Posterior cingulate gyrus (tissue), 11 donors: ENCODE data around the gene MRAS.
"Not testable (repeated sequence)": the region's sequence is repeated elsewhere in the genome, so short reads cannot be mapped to it uniquely, and the experiment has no call there.

Source experiments
- DNase-seq, 10 donors: peaks; one replicate each; pipeline versions ENCODE4 v3.0.0 to v3.0.0-alpha.2; 2020 to 2021; ENCODE audit warnings: mixed read lengths in 3 of 10
- intact Hi-C: fragments of 100-400 bp; cut with DNase I; formaldehyde crosslinking; loops from one replicate; pipeline ENCODE4 v1.15.1; 2023

The MRAS gene

GRCh38 chr3:138405486-138405885 is 57.1 kb downstream of the MRAS start:
- no peak for DNase-seq
- intact Hi-C loops = no loop called here

DNA sequence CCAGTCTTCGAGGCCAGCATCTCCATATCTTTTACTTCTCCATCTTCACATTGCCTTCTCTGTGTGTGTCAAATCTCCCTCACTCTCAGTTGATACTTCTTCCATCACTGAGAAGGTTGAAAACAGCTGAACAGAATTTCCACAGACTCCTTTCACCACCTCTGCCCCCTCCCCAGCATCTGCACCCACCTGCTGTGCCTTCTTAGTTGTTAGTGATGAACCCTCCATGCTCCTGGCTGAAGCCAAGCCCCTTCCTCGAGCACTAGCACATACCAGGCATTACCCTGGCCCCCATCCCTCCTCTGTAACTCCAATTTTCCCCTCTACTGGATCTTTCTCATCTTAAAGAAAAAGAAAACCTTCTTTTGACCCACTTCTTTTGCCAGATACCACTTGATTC is 58.2 kb downstream of the MRAS start:
- DNase-seq = no peak
- intact Hi-C loops = no loop called here

GRCh38 chr3:138407236-138407907 is 59.0 kb downstream of the MRAS start:
- no peak for DNase-seq
- intact Hi-C loops = no loop called here

DNA sequence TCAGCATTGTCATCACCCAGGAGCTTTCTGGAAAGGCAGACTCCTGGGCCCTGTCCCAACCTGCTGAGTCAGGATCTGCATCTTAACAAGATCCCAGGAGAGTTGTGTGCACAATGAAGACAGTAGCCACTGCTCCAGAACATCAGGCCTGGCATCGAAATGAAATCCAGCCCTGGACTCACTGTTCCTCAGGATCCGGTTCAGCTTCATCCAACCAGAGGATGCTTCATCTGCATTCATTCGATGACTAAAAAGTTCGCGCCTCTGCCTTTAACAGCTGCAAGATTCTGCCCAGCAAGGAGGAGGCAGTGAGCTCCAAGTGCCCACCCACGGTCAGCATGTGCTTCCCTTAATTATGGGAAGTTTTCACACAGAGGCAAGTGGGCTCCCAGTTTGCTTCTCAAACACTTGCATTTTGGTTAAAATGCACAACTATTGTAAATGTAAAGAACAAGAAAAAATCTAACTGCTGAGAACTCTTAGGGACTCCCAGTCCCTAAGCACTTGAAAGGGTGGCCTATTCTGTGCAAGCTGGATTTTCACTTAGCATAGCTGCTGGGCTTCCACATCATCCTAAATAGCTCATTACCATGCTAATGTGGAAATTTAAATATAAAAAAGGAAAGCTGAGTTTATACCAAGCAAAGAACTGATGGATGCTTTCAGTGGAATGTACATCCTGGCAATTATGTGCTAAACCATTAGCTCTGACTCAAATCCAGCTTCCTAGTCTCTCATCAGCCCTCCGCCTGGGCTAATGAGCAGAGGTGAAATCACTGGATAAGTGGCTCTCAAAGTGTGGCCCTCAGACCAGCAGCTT is 60.6 kb downstream of the MRAS start:
- peak in 8 of 10 donors; percentile 46 to 93 (median 58) for DNase-seq
- intact Hi-C loops = no loop called here

- intact Hi-C loops = no loop called here
- no peak for DNase-seq
These were observed 64.6 kb downstream of the MRAS start for GRCh38 chr3:138412821-138413551.

DNA sequence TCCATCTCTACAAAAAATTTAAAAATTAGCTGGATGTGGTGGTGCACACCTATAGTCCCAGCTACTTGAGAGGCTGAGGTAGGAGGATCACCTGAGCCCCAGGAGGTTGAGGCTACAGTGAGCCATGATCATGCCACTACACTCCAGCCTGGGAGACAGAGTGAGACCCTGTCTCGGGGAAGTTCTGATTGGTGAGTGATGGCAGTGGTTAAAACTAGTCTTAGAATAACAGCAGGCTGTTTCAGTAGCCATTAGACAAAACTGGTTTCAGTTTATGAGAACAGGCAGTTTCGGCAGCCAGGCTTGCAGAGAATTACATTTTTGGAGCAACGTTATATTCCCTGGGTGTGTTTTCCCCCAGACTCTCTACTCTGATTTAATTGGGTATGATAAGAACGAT is 67.9 kb downstream of the MRAS start:
- intact Hi-C loops = loop anchor here (5.0 kb wide), 1 partner anchor 506 kb away; no protein-coding TSS in a partner anchor
- DNase-seq = not testable (repeated sequence)

- intact Hi-C loops = loop anchor here (5.0 kb wide), 1 partner anchor 505 kb away; no protein-coding TSS in a partner anchor
- peak; percentile 55 to 96 (median 82) for DNase-seq
These were observed 69.2 kb downstream of the MRAS start for GRCh38 chr3:138417559-138417982.

DNA sequence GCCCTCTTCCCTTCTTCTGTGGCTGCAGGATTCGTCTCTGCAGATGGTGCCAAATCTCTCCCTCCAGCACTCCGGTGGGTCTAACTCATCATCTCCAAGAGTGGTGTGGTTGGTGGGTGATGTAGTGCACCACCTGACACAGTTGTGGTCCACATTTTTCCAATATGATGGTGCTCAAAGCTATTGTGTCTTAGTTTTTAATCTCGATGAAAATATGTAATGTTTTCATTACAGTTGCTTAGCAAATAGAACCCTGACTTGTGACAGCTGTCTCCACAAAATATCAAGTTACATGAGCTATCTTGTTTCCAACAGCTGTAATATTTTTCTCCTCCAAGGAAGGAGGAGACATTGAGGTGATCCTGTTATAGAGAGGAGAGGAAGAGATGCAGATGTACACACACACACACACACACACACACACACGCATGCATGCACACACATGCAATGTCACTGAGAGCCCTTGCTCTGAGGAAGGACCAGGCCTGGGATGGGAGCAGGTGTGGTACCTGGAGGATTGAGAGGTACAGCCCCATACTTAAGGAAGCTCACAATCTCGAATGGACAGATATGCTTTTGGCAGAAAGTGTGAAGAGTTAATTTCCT is 70.3 kb downstream of the MRAS start:
- intact Hi-C loops = loop anchor here (5.0 kb wide), 1 partner anchor 504 kb away; no protein-coding TSS in a partner anchor

GRCh38 chr3:138423316-138423715 is 74.9 kb downstream of the MRAS start:
- intact Hi-C loops = loop anchor here (10.0 kb wide), 1 partner anchor 359 kb away; no protein-coding TSS in a partner anchor

More for the DNA sequence above, 70.3 kb downstream of the MRAS start:
- DNase-seq = no peak

GRCh38 chr3:138424323-138424722 is 75.9 kb downstream of the MRAS start:
- no peak for DNase-seq
- intact Hi-C loops = loop anchor here (10.0 kb wide), 1 partner anchor 360 kb away; no protein-coding TSS in a partner anchor

More at GRCh38 chr3:138423316-138423715, 74.9 kb downstream of the MRAS start:
- no peak for DNase-seq

- no peak for DNase-seq
- intact Hi-C loops = loop anchor here (10.0 kb wide), 1 partner anchor 361 kb away; no protein-coding TSS in a partner anchor
These were observed 77.8 kb downstream of the MRAS start for GRCh38 chr3:138426211-138426610.

DNA sequence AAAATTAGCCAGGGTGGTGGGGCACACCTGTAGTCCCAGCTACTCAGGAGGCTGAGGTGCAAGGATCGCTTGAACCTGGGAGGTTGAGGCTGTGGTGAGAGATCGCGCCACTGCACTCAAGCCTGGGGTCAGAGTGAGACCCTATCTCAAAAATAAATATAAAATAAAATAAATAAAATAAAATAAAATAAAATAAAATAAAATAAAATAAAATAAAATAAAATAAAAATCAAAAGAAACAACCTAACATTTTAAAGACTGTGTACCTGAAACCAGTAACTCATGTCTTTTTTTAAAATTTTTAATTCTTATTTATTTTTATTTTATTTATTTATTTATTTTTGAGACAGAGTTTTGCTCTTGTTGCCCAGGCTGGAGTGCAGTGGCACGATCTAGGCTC is 78.4 kb downstream of the MRAS start:
- intact Hi-C loops = loop anchor here (10.0 kb wide), 1 partner anchor 362 kb away; no protein-coding TSS in a partner anchor
- DNase-seq = not testable (repeated sequence)

DNA sequence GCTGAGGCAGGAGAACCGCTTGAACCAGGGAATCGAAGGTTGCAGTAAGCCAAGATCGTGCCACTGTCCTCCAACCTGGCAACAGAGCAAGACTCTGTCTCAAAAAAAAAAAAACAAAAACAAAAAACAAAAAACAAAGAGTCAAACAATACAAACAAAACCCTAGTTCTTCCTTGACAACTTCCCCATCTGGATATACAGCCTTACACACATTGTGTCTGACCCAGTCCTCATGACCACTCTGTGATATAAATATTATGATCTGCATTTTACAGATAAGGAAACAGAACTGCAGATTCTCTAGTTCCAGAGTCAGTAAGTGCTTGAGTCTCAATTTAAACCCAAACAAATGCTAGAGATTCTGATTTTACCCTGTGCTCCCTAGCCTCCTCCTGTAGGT is 81.3 kb downstream of the MRAS start:
- intact Hi-C loops = loop anchor here (10.0 kb wide), 1 partner anchor 365 kb away; no protein-coding TSS in a partner anchor
- DNase-seq = no peak

DNA sequence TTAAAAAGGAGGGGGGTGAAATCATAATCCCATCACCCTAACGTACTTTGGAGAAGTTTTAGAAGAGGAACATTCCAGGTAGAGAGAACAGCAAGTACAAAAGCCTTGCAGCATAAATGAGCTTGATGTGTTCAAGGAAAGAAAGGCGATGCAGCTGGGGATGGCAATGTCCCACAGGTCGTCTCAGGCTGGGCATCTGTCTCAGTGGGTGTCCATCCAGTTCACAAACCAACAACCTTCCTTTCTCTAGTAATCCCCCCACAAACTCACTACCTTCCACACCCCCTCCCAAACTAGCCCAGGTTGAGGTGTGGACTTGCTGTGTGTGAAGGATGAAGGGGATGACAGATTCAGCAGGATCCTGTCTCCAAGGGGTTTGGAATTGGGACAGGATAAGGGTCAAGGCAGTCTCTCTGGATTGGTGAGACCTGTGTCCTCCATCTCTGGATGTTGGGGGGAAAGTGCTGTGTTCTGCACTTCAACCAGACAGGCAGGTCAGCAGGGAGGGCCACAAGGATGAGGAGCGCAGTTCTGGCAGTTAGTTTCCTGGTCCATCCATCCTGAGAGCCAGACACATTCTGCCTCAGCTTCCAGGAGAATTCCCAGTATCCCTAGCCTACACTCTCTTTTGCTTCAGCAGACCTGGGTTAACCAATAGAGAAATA is 84.3 kb downstream of the MRAS start:
- intact Hi-C loops = no loop called here
- no peak for DNase-seq

GRCh38 chr3:138433892-138434275 is 85.5 kb downstream of the MRAS start:
- intact Hi-C loops = no loop called here
- no peak for DNase-seq

DNA sequence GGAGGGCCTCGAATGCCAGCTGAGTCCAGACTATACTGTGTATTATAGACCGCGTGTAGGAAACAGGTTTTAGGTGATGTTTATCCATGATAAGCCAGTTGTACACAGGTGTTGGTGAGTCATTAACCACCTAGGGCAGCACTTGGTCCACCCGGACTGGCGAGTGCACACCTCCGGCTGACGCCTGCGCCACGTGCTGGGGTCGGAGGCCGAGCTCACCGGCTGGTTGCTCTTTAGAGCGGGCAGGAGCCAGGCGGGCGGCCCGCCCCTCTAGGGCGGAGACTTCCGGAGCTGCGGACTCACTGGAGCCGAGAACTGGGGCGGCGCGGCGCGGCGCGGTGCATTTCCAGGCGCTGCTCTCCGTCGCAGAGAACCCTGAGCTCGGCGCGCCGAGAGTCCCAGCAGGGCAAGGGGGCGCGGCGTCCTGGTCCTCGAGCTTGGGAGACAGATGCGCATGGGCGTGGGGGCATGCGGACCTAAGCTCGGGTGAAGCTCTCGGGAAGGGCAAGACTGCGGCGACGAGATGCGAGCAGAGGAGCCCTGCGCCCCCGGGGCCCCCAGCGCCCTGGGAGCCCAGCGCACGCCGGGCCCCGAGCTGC is 86.0 kb downstream of the MRAS start, which contains the start of gene ESYT3:
ESYT3 (plus strand) TSS at position 341 of the 599 bp plus-strand sequence; CDS start at position 524, 183 bp downstream.
- intact Hi-C loops = no loop called here
- DNase-seq = peak in 9 of 10 donors; percentile 38 to 96 (median 78)

DNA sequence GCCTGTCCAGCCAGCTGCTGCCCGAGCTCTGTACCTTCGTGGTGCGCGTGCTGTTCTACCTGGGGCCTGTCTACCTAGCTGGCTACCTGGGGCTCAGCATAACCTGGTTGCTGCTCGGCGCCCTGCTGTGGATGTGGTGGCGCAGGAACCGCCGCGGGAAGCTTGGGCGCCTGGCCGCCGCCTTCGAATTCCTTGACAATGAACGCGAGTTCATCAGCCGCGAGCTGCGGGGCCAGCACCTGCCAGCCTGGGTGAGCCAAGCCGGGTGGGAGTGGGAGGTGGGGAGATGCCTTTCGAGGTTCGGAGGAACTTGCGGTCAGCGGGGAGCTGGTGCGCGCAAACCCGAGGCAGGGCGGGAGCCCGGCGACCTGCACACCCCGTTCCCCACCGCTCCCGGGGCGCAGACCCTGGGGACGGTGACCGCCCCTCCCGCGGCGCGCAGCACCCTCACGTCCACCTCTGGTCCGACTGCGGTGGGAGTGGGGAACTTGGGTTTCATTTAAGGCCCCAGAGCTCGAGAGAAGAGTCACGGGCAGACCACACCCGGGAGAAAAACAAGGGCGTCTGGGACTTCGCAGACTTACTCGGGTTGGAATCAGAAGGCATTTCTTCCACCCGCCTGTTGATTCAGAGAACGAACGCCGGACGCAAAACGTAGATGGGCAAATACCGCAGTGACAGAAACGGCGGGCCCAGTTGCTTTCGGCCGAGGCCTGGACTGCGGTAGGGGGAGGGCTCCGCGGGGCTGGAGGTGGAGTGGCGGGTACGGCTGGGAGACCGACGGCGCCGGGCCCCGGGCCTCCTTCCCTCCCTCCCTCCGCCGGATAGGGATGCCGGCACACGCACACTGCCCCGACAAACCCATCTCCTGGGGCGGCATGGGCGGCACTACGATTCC is 86.7 kb downstream of the MRAS start:
- intact Hi-C loops = no loop called here
- peak in 1 of 10 donors; percentile 81 for DNase-seq

DNA sequence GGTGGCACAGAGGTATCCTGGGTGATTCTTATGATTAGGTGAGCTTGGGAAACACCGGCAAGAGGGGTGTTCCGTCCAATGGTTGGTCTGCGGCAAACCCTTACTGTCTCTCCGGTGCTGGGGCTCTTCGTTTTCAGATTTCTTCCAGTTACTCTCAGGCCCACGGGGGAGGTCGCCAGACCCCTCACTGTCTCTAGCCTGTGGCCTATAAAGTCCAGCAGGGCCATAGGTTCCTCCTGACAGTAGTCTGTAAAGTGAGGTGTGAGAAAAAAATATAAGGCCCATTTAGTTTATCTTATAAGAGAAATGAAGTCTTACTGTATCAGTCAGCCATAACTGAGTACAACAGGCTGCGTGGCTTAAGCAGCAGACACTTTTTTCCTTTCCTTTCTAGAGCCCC is 87.5 kb downstream of the MRAS start:
- intact Hi-C loops = no loop called here
- no peak for DNase-seq
